ENCODE results near the gene PDE9A. TPM values are rescaled to one million over a fixed set of nuclear protein-coding genes. Genes with fewer than 3 reads are reported as not detected.

Gene PDE9A
- total and polyA plus RNA-seq, 2 experiments from 2014 or later = 26.5 to 31.1 TPM

- peaks cover 42% of the 10 kb centered on the region for H3K36me3 Mint-ChIP-seq (ENCODE audit: low read depth)
- TF ChIP-seq CTCF (conservative IDR thresholded peaks at IDR 0.05; ENCODE audit: low read depth in 2 of 2) (no peak), ZNF331 (CRISPR knock-in tag; IDR thresholded peaks at IDR 0.05; ENCODE audit: low read depth) (no peak), ZNF462 (CRISPR knock-in tag; IDR thresholded peaks at IDR 0.05) (no peak), CREB1 (CRISPR knock-in tag; IDR thresholded peaks at IDR 0.05; ENCODE audit: low read depth) (no peak), REST (IDR thresholded peaks at IDR 0.05; ENCODE audit: unreplicated experiment) (no peak), NANOG (IDR thresholded peaks at IDR 0.05; ENCODE audit: borderline replicate concordance) (no peak)
- Histone ChIP-seq H3K36me3 (ENCODE audit: insufficient read depth) (no peaks in the 10 kb centered on the region), H3K27me3 (ENCODE audit: insufficient read depth) (no peaks in the 10 kb centered on the region), H4K20me1 (replicated peaks; ENCODE audit: insufficient read depth) (no peaks in the 10 kb centered on the region), H3K79me2 (replicated peaks; ENCODE audit: insufficient read depth) (no peaks in the 10 kb centered on the region), H3K4me2 (no peak overlapping the region), H3K9me2 (ENCODE audit: insufficient read depth) (no peaks in the 10 kb centered on the region), H3K4me3 (no peak overlapping the region), H3F3A (replicated peaks; ENCODE audit: low read depth) (0 out of 2 replicates have a peak, but pooled peaks cover 2% of the 10 kb centered on the region), H2AFZ (no peak overlapping the region), H3K4me1 (ENCODE audit: insufficient read depth) (no peaks in the 10 kb centered on the region), H3K27ac (ENCODE audit: low read depth) (no peak overlapping the region)
- H3K27ac Mint-ChIP-seq = no peak overlapping the region
- ATAC-seq = no peak
- H3K4me3 Mint-ChIP-seq = no peak overlapping the region
- no peaks in the 10 kb centered on the region for H3K9me3 Mint-ChIP-seq
- DNase-seq (ENCODE audit: low spot score) = no peak
- H3K27me3 Mint-ChIP-seq (ENCODE audit: insufficient read depth, low read depth, poor library complexity) = peaks cover 6% of the 10 kb centered on the region
- no peaks in the 10 kb centered on the region; the same call in 2 of the 3 replicates for H3K4me1 Mint-ChIP-seq
Measured at GRCh38 chr21:42763581-42764442, 110.4 kb downstream of the PDE9A start.
